H9 (cell line): Measurements from ENCODE around the gene SRP68. TPM values are rescaled to one million over a fixed set of nuclear protein-coding genes. Genes with fewer than 3 reads are reported as not detected.

Experiments used
- DNase-seq: peaks from one replicate; pipeline ENCODE4 v3.0.0-alpha.2; 2017
- H2AFZ ChIP-seq: one replicate; pipeline ENCODE4 v1.6.1; 2013; ENCODE audit warnings: mild to moderate bottlenecking, low read length, control low read depth, moderate library complexity
- H2AK5ac ChIP-seq: 2 replicates; pipeline ENCODE4 v1.6.1; 2013; ENCODE audit warnings: low read length, control low read depth, mixed read lengths; ENCODE audit not compliant: insufficient read length
- H2BK120ac ChIP-seq: one replicate; pipeline ENCODE4 v1.6.1; 2013; ENCODE audit warnings: low read depth, mild to moderate bottlenecking, low read length, control low read depth, inconsistent platforms; ENCODE audit not compliant: poor library complexity, severe bottlenecking
- H2BK12ac ChIP-seq: 2 replicates; pipeline ENCODE4 v1.6.1; 2013; ENCODE audit warnings: low read length, control low read depth, mixed read lengths, low read depth; ENCODE audit not compliant: insufficient read length
- H2BK15ac ChIP-seq: 2 replicates; pipeline ENCODE4 v1.6.1; 2013; ENCODE audit warnings: low read depth, low read length, control low read depth
- H2BK20ac ChIP-seq: one replicate; pipeline ENCODE4 v1.6.1; 2013; ENCODE audit warnings: low read depth, mild to moderate bottlenecking, low read length, control low read depth, inconsistent platforms; ENCODE audit not compliant: poor library complexity, severe bottlenecking
- H2BK5ac ChIP-seq: 2 replicates; pipeline ENCODE4 v1.6.1; 2013; ENCODE audit warnings: low read length, control low read depth, mixed read lengths; ENCODE audit not compliant: insufficient read length
- H3K14ac ChIP-seq: 2 replicates; pipeline ENCODE4 v1.6.1; 2013; ENCODE audit warnings: low read length, control low read depth; ENCODE audit not compliant: insufficient read depth
- H3K18ac ChIP-seq: 2 replicates; pipeline ENCODE4 v1.6.1; 2013; ENCODE audit warnings: low read depth, mild to moderate bottlenecking, mixed read lengths, low read length, control low read depth; ENCODE audit not compliant: insufficient read length
- H3K23ac ChIP-seq: 2 replicates; pipeline ENCODE4 v1.6.1; 2013; ENCODE audit warnings: low read length, control low read depth, mixed read lengths, low read depth; ENCODE audit not compliant: insufficient read length
- H3K23me2 ChIP-seq: 2 replicates; pipeline ENCODE4 v1.6.1; 2013; ENCODE audit warnings: low read depth, mild to moderate bottlenecking, mixed read lengths, low read length, control low read depth; ENCODE audit not compliant: insufficient read length, poor library complexity, severe bottlenecking
- H3K27ac ChIP-seq: 2 replicates; pipeline ENCODE4 v1.5.1; 2013; ENCODE audit warnings: low read length, control low read depth, mixed read lengths, low read depth; ENCODE audit not compliant: insufficient read length
- H3K27me3 ChIP-seq: 2 replicates; pipeline ENCODE4 v1.6.1; 2013; ENCODE audit warnings: low read length, control low read depth, inconsistent platforms; ENCODE audit not compliant: insufficient read depth
- H3K4ac ChIP-seq: 2 replicates; pipeline ENCODE4 v1.6.1; 2013; ENCODE audit warnings: low read depth, mild to moderate bottlenecking, control low read depth, inconsistent platforms, low read length, moderate library complexity
- H3K4me1 ChIP-seq: 2 replicates; pipeline ENCODE4 v1.6.1; 2013; ENCODE audit warnings: low read length, control low read depth, inconsistent platforms; ENCODE audit not compliant: insufficient read depth
- H3K4me2 ChIP-seq: 2 replicates; pipeline ENCODE4 v1.6.1; 2013; ENCODE audit warnings: low read length, control low read depth, mixed read lengths; ENCODE audit not compliant: insufficient read length, insufficient read depth
- H3K56ac ChIP-seq: 2 replicates; pipeline ENCODE4 v1.6.1; 2013; ENCODE audit warnings: low read depth, mild to moderate bottlenecking, mixed read lengths, low read length, control low read depth; ENCODE audit not compliant: insufficient read length
- H3K79me1 ChIP-seq: 2 replicates; pipeline ENCODE4 v1.6.1; 2013; ENCODE audit warnings: low read depth, mild to moderate bottlenecking, moderate library complexity, low read length, control low read depth, inconsistent platforms; ENCODE audit not compliant: insufficient read depth, poor library complexity, severe bottlenecking
- H3K79me2 ChIP-seq: 2 replicates; pipeline ENCODE4 v1.6.1; 2013; ENCODE audit warnings: low read length, control low read depth, inconsistent platforms; ENCODE audit not compliant: insufficient read depth
- H3K9ac ChIP-seq: 2 replicates; pipeline ENCODE4 v1.6.1; 2013; ENCODE audit warnings: low read length, control low read depth, mixed read lengths; ENCODE audit not compliant: insufficient read length; ENCODE audit errors: extremely low read depth
- H3K9me3 ChIP-seq: one replicate; pipeline ENCODE4 v1.6.1; 2013; ENCODE audit warnings: low read depth, low read length, inconsistent platforms; ENCODE audit not compliant: control insufficient read depth
- H3T11ph ChIP-seq: one replicate; pipeline ENCODE4 v1.6.1; 2013; ENCODE audit warnings: mild to moderate bottlenecking, low read length, control low read depth, inconsistent platforms
- H4K20me1 ChIP-seq: one replicate; pipeline ENCODE4 v1.6.1; 2013; ENCODE audit not compliant: control insufficient read depth, insufficient read length, insufficient read depth
- H4K5ac ChIP-seq: 2 replicates; pipeline ENCODE4 v1.6.1; 2013; ENCODE audit warnings: low read depth, mild to moderate bottlenecking, mixed read lengths, low read length, control low read depth; ENCODE audit not compliant: insufficient read length
- H4K8ac ChIP-seq: replicated peaks from 2 replicates; pipeline ENCODE4 v1.6.1; 2013; ENCODE audit warnings: low read length, control low read depth, mixed read lengths, low read depth; ENCODE audit not compliant: insufficient read length
- H4K91ac ChIP-seq: 2 replicates; pipeline ENCODE4 v1.6.1; 2013; ENCODE audit warnings: low read depth, mild to moderate bottlenecking, moderate library complexity, mixed read lengths, low read length, control low read depth; ENCODE audit not compliant: insufficient read length
- H3K27ac Mint-ChIP-seq, 3 experiments: 2 replicates in 2 of 3; 3 replicates in 1 of 3; pipeline ENCODE4 v1.8.0; 2020 to 2021; ENCODE audit warnings: mixed read lengths in 3 of 3, mild to moderate bottlenecking in 1 of 3, moderate library complexity in 1 of 3
- H3K27me3 Mint-ChIP-seq: 2 replicates; pipeline ENCODE4 v1.8.0; 2021; ENCODE audit warnings: low read depth, mild to moderate bottlenecking, moderate library complexity, mixed read lengths
- H3K36me3 Mint-ChIP-seq, 3 experiments: 2 replicates in 2 of 3; 3 replicates in 1 of 3; pipeline ENCODE4 v1.8.0; 2020 to 2021; ENCODE audit warnings: low read depth in 3 of 3, mixed read lengths in 3 of 3; ENCODE audit not compliant: insufficient read depth in 1 of 3
- H3K4me1 Mint-ChIP-seq, 2 experiments: 2 replicates each; pipeline ENCODE4 v1.8.0; 2020; ENCODE audit warnings: mixed read lengths in 2 of 2
- H3K4me3 Mint-ChIP-seq, 2 experiments: 2 replicates in 1 of 2; 3 replicates in 1 of 2; pipeline ENCODE4 v1.8.0; 2020 to 2021; ENCODE audit warnings: mild to moderate bottlenecking in 2 of 2, mixed read lengths in 2 of 2, moderate library complexity in 1 of 2
- H3K9me3 Mint-ChIP-seq, 2 experiments: 2 replicates in 1 of 2; 3 replicates in 1 of 2; pipeline ENCODE4 v1.8.0; 2020; ENCODE audit warnings: mild to moderate bottlenecking in 2 of 2, mixed read lengths in 2 of 2, moderate library complexity in 1 of 2
- CTCF ChIP-seq: fragments of 200-600 bp; sonication (generic); conservative IDR thresholded peaks from 3 replicates; pipeline ENCODE4 v1.8.0; 2021; ENCODE audit warnings: antibody characterized with exemption, mild to moderate bottlenecking
- WGBS: extraction: QIAGEN DNeasy Blood & Tissue Kit; methylation state at CpG from one replicate; pipeline ENCODE4 v1.1.7; 2013; ENCODE audit warnings: missing lambda C conversion rate, low lambda C conversion rate, mixed read lengths; ENCODE audit not compliant: insufficient read length; ENCODE audit errors: extremely low coverage; 5-methylcytosine and 5-hydroxymethylcytosine counted together
- total RNA-seq: library from RNA; stranded (reverse); gene quantifications from 2 replicates; pipeline ENCODE4 v1.2.1, GENCODE V29; 2021

The SRP68 gene
- total RNA-seq, 1 experiment from 2014 or later = 86.1 TPM

- no peak for DNase-seq
- no peak overlapping the region for H3K4ac ChIP-seq
- no peak overlapping the region for H3K23ac ChIP-seq
- no peaks in the 10 kb centered on the region for H3K9me3 ChIP-seq
- Mint-ChIP-seq H3K36me3 (peaks cover 0 to 23% (median 9%) of the 10 kb centered on the region in 3 experiments; a peak in 5 of 7 replicates), H3K4me3 (no peak overlapping the region), H3K27ac (no peak overlapping the region), H3K27me3 (no peaks in the 10 kb centered on the region), H3K9me3 (no peaks in the 10 kb centered on the region; a peak in 1 of 5 replicates), H3K4me1 (peaks cover 8 to 12% of the 10 kb centered on the region in 2 experiments)
- no peak overlapping the region for H2AK5ac ChIP-seq
- H3K27ac ChIP-seq = no peak overlapping the region
- no peak overlapping the region for H2BK12ac ChIP-seq
- H3K79me2 ChIP-seq = no peaks in the 10 kb centered on the region
- H2BK20ac ChIP-seq = no peak overlapping the region
- no peak overlapping the region for H2BK15ac ChIP-seq
- no CpG with 5 or more reads among the region's 12 CpGs for WGBS
- H2BK120ac ChIP-seq = no peak overlapping the region
- no peak overlapping the region for H3K9ac ChIP-seq
- no peaks in the 10 kb centered on the region for H3K23me2 ChIP-seq
- no peak overlapping the region for H3K56ac ChIP-seq
- peaks cover 2% of the 10 kb centered on the region for H4K20me1 ChIP-seq
- no peak for TF ChIP-seq CTCF
- H3K27me3 ChIP-seq = no peaks in the 10 kb centered on the region
- no peak overlapping the region for H3K18ac ChIP-seq
- H4K5ac ChIP-seq = no peak overlapping the region
- no peak overlapping the region for H2AFZ ChIP-seq
- H4K91ac ChIP-seq = no peak overlapping the region
- H2BK5ac ChIP-seq = no peak overlapping the region
- no peaks in the 10 kb centered on the region for H3K79me1 ChIP-seq
- H3K4me1 ChIP-seq = no peaks in the 10 kb centered on the region
- no peak overlapping the region for H3K14ac ChIP-seq
- H3T11ph ChIP-seq = no peak overlapping the region
- H3K4me2 ChIP-seq = no peak overlapping the region
- H4K8ac ChIP-seq = no peak overlapping the region
Observed at GRCh38 chr17:76002100-76002499, 70.2 kb downstream of the SRP68 start.
